ENCODE data around the gene RAB32. TPM values are rescaled to one million over a fixed set of nuclear protein-coding genes. Genes with fewer than 3 reads are reported as not detected.

Gene RAB32
- total and polyA plus RNA-seq, 2 donors (not counting 1 experiment from before 2014, with no cell fraction given) = 116 to 131 TPM

DNA sequence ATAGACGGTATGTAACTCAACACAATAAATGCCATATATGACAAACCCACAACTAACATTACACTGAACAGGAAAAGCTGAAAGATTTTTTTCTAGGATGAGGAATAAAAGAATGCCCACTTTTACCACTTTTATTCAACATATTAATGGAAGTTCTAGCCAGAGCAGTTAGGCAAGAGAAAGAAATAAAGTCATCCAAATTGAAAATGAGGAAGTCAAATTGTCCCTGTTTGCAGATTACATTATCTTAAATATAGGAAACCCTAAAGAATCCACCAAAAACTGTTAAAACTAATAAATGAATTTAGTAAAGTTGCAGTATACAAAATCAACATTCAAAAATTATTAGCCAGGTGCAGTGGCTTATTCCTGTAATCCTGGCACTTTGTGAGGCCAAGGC, 30.6 kb downstream of the RAB32 start:
- no peak for DNase-seq (ENCODE audit: low read depth in 2 of 2)
- no peaks in the 10 kb centered on the region for H4K20me1 ChIP-seq (ENCODE audit: control insufficient read depth, extremely low read depth, insufficient read depth, low read length)

GRCh38 chr6:146578054-146578453, 34.4 kb downstream of the RAB32 start:
- Histone ChIP-seq H3K27me3 (ENCODE audit: control insufficient read depth, insufficient read depth, low read length) (no peaks in the 10 kb centered on the region), H3K4me1 (ENCODE audit: control insufficient read depth, extremely low read depth, insufficient read depth, low read length) (no peaks in the 10 kb centered on the region), H4K20me1 (ENCODE audit: control insufficient read depth, extremely low read depth, insufficient read depth, low read length) (no peaks in the 10 kb centered on the region), H3K27ac (ENCODE audit: insufficient read depth, low read length) (no peak overlapping the region), H3K9me3 (ENCODE audit: control insufficient read depth, insufficient read depth, low read depth, low read length) (no peaks in the 10 kb centered on the region), H3K79me2 (ENCODE audit: control insufficient read depth, insufficient read depth, low read length) (no peaks in the 10 kb centered on the region), H2AFZ (ENCODE audit: low read length) (no peak overlapping the region), H3K4me2 (ENCODE audit: extremely low read depth, insufficient read depth, low read length) (no peak overlapping the region), H3K36me3 (ENCODE audit: control insufficient read depth, insufficient read depth, low read length) (no peaks in the 10 kb centered on the region), H3K9ac (ENCODE audit: insufficient read depth, low read length) (no peak overlapping the region), H3K4me3 (replicated peaks in 1 of 4; ENCODE audit: control extremely low read depth in 1 of 4, insufficient read depth in 1 of 4, low read depth in 3 of 4, low read length in 4 of 4) (no peak overlapping the region)
- no peak for TF ChIP-seq CTCF (conservative IDR thresholded peaks at IDR 0.05 in 1 of 2, IDR thresholded peaks at IDR 0.05 in 1 of 2; ENCODE audit: low read depth in 1 of 2, low read length in 2 of 2)
- TF ChIP-seq EZH2 (IDR thresholded peaks at IDR 0.05; ENCODE audit: low read length, missing control alignments) = no peak
- DNase-seq (ENCODE audit: low read depth in 2 of 2) = peak in 1 of 2 donors; percentile 33

More for the DNA sequence above, 30.6 kb downstream of the RAB32 start:
- H3K4me1 ChIP-seq (ENCODE audit: control insufficient read depth, extremely low read depth, insufficient read depth, low read length) = no peaks in the 10 kb centered on the region
- H3K79me2 ChIP-seq (ENCODE audit: control insufficient read depth, insufficient read depth, low read length) = no peaks in the 10 kb centered on the region
- H3K9ac ChIP-seq (ENCODE audit: insufficient read depth, low read length) = no peak overlapping the region
- no peak overlapping the region for H3K4me3 ChIP-seq (replicated peaks in 1 of 4; ENCODE audit: control extremely low read depth in 1 of 4, insufficient read depth in 1 of 4, low read depth in 3 of 4, low read length in 4 of 4)
- no peaks in the 10 kb centered on the region for H3K27me3 ChIP-seq (ENCODE audit: control insufficient read depth, insufficient read depth, low read length)
- no peak overlapping the region for H2AFZ ChIP-seq (ENCODE audit: low read length)
- H3K36me3 ChIP-seq (ENCODE audit: control insufficient read depth, insufficient read depth, low read length) = no peaks in the 10 kb centered on the region
- H3K27ac ChIP-seq (ENCODE audit: insufficient read depth, low read length) = no peak overlapping the region
- H3K9me3 ChIP-seq (ENCODE audit: control insufficient read depth, insufficient read depth, low read depth, low read length) = no peaks in the 10 kb centered on the region
- TF ChIP-seq EZH2 (IDR thresholded peaks at IDR 0.05; ENCODE audit: low read length, missing control alignments) (no peak), CTCF (conservative IDR thresholded peaks at IDR 0.05 in 1 of 2, IDR thresholded peaks at IDR 0.05 in 1 of 2; ENCODE audit: low read depth in 1 of 2, low read length in 2 of 2) (no peak)
- no peak overlapping the region for H3K4me2 ChIP-seq (ENCODE audit: extremely low read depth, insufficient read depth, low read length)

GRCh38 chr6:146581968-146582367, 38.3 kb downstream of the RAB32 start:
- TF ChIP-seq EZH2 (IDR thresholded peaks at IDR 0.05; ENCODE audit: low read length, missing control alignments) = no peak
- no peak for TF ChIP-seq CTCF (conservative IDR thresholded peaks at IDR 0.05 in 1 of 2, IDR thresholded peaks at IDR 0.05 in 1 of 2; ENCODE audit: low read depth in 1 of 2, low read length in 2 of 2)
- Histone ChIP-seq H3K9me3 (ENCODE audit: control insufficient read depth, insufficient read depth, low read depth, low read length) (no peaks in the 10 kb centered on the region), H3K79me2 (ENCODE audit: control insufficient read depth, insufficient read depth, low read length) (no peaks in the 10 kb centered on the region), H3K4me1 (ENCODE audit: control insufficient read depth, extremely low read depth, insufficient read depth, low read length) (no peaks in the 10 kb centered on the region), H4K20me1 (ENCODE audit: control insufficient read depth, extremely low read depth, insufficient read depth, low read length) (no peaks in the 10 kb centered on the region), H2AFZ (ENCODE audit: low read length) (no peak overlapping the region), H3K36me3 (ENCODE audit: control insufficient read depth, insufficient read depth, low read length) (no peaks in the 10 kb centered on the region), H3K27me3 (ENCODE audit: control insufficient read depth, insufficient read depth, low read length) (no peaks in the 10 kb centered on the region), H3K4me2 (ENCODE audit: extremely low read depth, insufficient read depth, low read length) (no peak overlapping the region), H3K9ac (ENCODE audit: insufficient read depth, low read length) (no peak overlapping the region), H3K27ac (ENCODE audit: insufficient read depth, low read length) (no peak overlapping the region), H3K4me3 (replicated peaks in 1 of 4; ENCODE audit: control extremely low read depth in 1 of 4, insufficient read depth in 1 of 4, low read depth in 3 of 4, low read length in 4 of 4) (no peak overlapping the region)
- peak in 1 of 2 donors; percentile 1 for DNase-seq (ENCODE audit: low read depth in 2 of 2)

All from fibroblast of lung (primary cell).